Common myeloid progenitor, CD34-positive (primary cell): ENCODE data around the gene SH2D6.
"Not testable (repeated sequence)": the region's sequence is repeated elsewhere in the genome, so short reads cannot be mapped to it uniquely, and the experiment has no call there.

Source experiments
- CTCF ChIA-PET: fragments of 350-600 bp; sonication (Branson Sonifier 250); formaldehyde crosslinking; loops from one replicate; lab custom pipeline; 2021; ENCODE audit warnings: antibody characterized with exemption; lab: Charles Lee
- POLR2A ChIA-PET: fragments of 350-600 bp; sonication (Branson Sonifier 250); formaldehyde crosslinking; loops from one replicate; lab custom pipeline; 2021; ENCODE audit warnings: antibody characterized with exemption; lab: Charles Lee
- DNase-seq, 3 donors: peaks; one replicate each; pipeline versions ENCODE4 v3.0.0 to v3.0.0-alpha.2; 2013
- H3K27ac ChIP-seq, 2 experiments: 1 replicate in 1 of 2; 2 replicates in 1 of 2; pipeline ENCODE4 v1.7.0; 2013; ENCODE audit warnings: inconsistent platforms in 2 of 2, low read length in 2 of 2, mild to moderate bottlenecking in 2 of 2, low read depth in 1 of 2, moderate library complexity in 1 of 2; ENCODE audit not compliant: severe bottlenecking in 2 of 2, insufficient read depth in 1 of 2, poor library complexity in 1 of 2
- H3K27me3 ChIP-seq, 5 experiments: replicated peaks in 2 of 5; 1 replicate in 3 of 5; 2 replicates in 2 of 5; pipeline versions ENCODE4 v1.6.1 to v1.7.0; 2013; ENCODE audit warnings: low read length in 4 of 5, mild to moderate bottlenecking in 2 of 5, moderate library complexity in 2 of 5, inconsistent platforms in 1 of 5; ENCODE audit not compliant: insufficient read depth in 5 of 5, control insufficient read depth in 4 of 5
- H3K36me3 ChIP-seq, 4 experiments: 1 replicate in 2 of 4; 2 replicates in 2 of 4; pipeline versions ENCODE4 v1.6.1 to v1.7.0; 2013; ENCODE audit warnings: low read length in 3 of 4, control low read depth in 1 of 4, mild to moderate bottlenecking in 1 of 4; ENCODE audit not compliant: control insufficient read depth in 4 of 4, insufficient read depth in 4 of 4
- H3K4me1 ChIP-seq, 4 experiments: 1 replicate in 3 of 4; 2 replicates in 1 of 4; pipeline versions ENCODE4 v1.6.1 to v1.7.1; 2013; ENCODE audit warnings: low read length in 3 of 4, mild to moderate bottlenecking in 3 of 4, control low read depth in 1 of 4, inconsistent platforms in 1 of 4, moderate library complexity in 1 of 4; ENCODE audit not compliant: control insufficient read depth in 4 of 4, insufficient read depth in 4 of 4; ENCODE audit errors: control extremely low read depth in 1 of 4
- H3K4me3 ChIP-seq, 7 experiments: 1 replicate in 4 of 7; 2 replicates in 3 of 7; pipeline versions ENCODE4 v1.5.1 to v1.7.0; 2013; ENCODE audit warnings: mild to moderate bottlenecking in 7 of 7, low read length in 6 of 7, moderate library complexity in 6 of 7, inconsistent platforms in 2 of 7, low read depth in 2 of 7, control low read depth in 1 of 7; ENCODE audit not compliant: insufficient read depth in 4 of 7, control insufficient read depth in 1 of 7; ENCODE audit errors: extremely low read depth in 1 of 7
- H3K9me3 ChIP-seq, 5 experiments: 1 replicate in 4 of 5; 2 replicates in 1 of 5; pipeline versions ENCODE4 v1.6.1 to v1.7.1; 2013; ENCODE audit warnings: low read length in 4 of 5, mild to moderate bottlenecking in 2 of 5, inconsistent platforms in 1 of 5, low read depth in 1 of 5, moderate library complexity in 1 of 5; ENCODE audit not compliant: control insufficient read depth in 4 of 5, insufficient read depth in 2 of 5; ENCODE audit errors: control extremely low read depth in 1 of 5
- WGBS: methylation state at CpG from one replicate; pipeline ENCODE4 v1.1.5; 2013; ENCODE audit not compliant: insufficient coverage; 5-methylcytosine and 5-hydroxymethylcytosine counted together

SH2D6 gene

GRCh38 chr2:85438201-85439024 lies 19.9 kb downstream of the SH2D6 start:
- POLR2A ChIA-PET = interaction anchor here (0.8 to 3.0 kb wide), 10 partner anchors 8 to 111 kb away, joined by 3 to 28 read pairs (median 4); partner anchors contain the start of gene MAT2A
- peak overlapping the region in 4 of 7 experiments; percentile 19 to 47 (median 29) for H3K4me3 ChIP-seq

GRCh38 chr2:85439025-85439472 lies 20.5 kb downstream of the SH2D6 start:
- ChIA-PET POLR2A (interaction anchor here (1.2 to 3.0 kb wide), 2 partner anchors 30 to 100 kb away, joined by 4 to 28 read pairs; partner anchors contain the start of gene MAT2A), CTCF (interaction anchor here (0.7 to 21.4 kb wide), 8 partner anchors 11 to 149 kb away, joined by 3 to 584 read pairs (median 6); partner anchors contain the start of gene MAT2A)
- Histone ChIP-seq H3K36me3 (no peaks in the 10 kb centered on the region), H3K9me3 (no peaks in the 10 kb centered on the region), H3K27ac (peak overlapping the region; percentile 80 to 90), H3K4me3 (no peak overlapping the region), H3K27me3 (no peaks in the 10 kb centered on the region), H3K4me1 (peaks cover 3 to 71% (median 56%) of the 10 kb centered on the region in 4 experiments)
- no peak for DNase-seq
- 96% methylated on average over 5 of the region's 6 CpGs for WGBS

More at GRCh38 chr2:85438201-85439024, 19.9 kb downstream of the SH2D6 start:
- peak in 2 of 3 donors; percentile 22 to 55 for DNase-seq
- Histone ChIP-seq H3K9me3 (no peaks in the 10 kb centered on the region), H3K27ac (peak overlapping the region; percentile 80 to 90), H3K36me3 (no peaks in the 10 kb centered on the region), H3K27me3 (no peaks in the 10 kb centered on the region), H3K4me1 (peaks cover 3 to 77% (median 62%) of the 10 kb centered on the region in 4 experiments)
- WGBS = 31% methylated on average over 13 of the region's 19 CpGs
- CTCF ChIA-PET = interaction anchor here (0.6 to 21.4 kb wide), 14 partner anchors 8 to 105 kb away, joined by 3 to 584 read pairs (median 6); partner anchors contain the start of gene MAT2A

DNA sequence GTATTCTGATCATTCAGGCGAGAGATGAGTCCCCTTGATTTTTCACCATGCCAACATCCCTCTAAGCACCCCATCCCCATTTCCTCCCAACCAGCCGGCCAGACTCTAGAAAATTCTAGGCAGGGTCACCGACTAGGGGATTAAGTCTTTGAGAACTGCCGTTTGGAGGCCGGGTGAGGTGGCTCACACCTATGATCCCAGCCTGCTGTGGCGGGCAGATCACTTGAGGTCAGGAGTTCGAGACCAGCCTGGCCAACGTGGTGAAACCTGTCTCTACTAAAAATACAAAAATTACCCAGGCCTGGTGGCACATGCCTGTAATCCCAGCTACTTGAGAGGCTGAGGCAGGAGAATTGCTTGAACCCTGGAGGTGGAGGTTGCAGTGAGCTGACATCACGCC lies 21.1 kb downstream of the SH2D6 start:
- not testable (repeated sequence) for H3K4me3 ChIP-seq, H3K36me3 ChIP-seq, DNase-seq, H3K27me3 ChIP-seq, H3K9me3 ChIP-seq, H3K27ac ChIP-seq
- peaks cover 3 to 65% (median 51%) of the 10 kb centered on the region in 4 experiments for H3K4me1 ChIP-seq
- WGBS = 98% methylated on average over 6 of the region's 9 CpGs
- ChIA-PET CTCF (interaction anchor here (0.7 kb wide), 1 partner anchor 149 kb away, joined by 3 read pairs; no protein-coding TSS in a partner anchor), POLR2A (interaction anchor here (1.1 to 3.0 kb wide), 2 partner anchors 53 to 99 kb away, joined by 3 to 28 read pairs; partner anchors contain the start of gene MAT2A)

DNA sequence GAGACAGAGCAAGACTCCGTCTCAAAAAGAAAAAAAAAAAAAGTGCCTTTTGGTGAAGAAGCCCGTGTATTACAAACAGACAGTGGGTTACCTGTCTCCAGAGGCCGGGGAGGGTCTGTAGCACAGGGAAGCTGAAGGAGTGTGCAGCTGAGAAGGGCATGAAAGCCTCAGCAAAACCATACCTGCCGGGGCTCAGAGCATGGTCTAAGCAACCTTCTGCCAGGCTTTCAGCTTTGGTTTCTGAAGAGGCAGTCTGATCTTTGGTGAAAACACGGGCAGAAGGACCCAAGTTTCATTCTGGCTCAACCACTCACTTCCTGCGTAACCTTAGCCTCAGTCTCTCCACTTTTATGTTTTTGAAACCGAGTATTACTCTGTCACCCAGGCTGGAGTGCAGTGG lies 21.5 kb downstream of the SH2D6 start:
- DNase-seq = no peak
- Histone ChIP-seq H3K9me3 (no peaks in the 10 kb centered on the region), H3K4me3 (no peak overlapping the region), H3K27ac (no peak overlapping the region), H3K36me3 (no peaks in the 10 kb centered on the region), H3K4me1 (peaks cover 3 to 62% (median 48%) of the 10 kb centered on the region in 4 experiments), H3K27me3 (no peaks in the 10 kb centered on the region)
- ChIA-PET CTCF (interaction anchor here (0.7 to 1.7 kb wide), 4 partner anchors 29 to 148 kb away, joined by 3 read pairs; no protein-coding TSS in a partner anchor), POLR2A (interaction anchor here (1.1 kb wide), 1 partner anchor 54 kb away, joined by 3 read pairs; no protein-coding TSS in a partner anchor)
- WGBS = 95% methylated on average over 7 of the region's 7 CpGs

GRCh38 chr2:85440729-85441128 lies 22.2 kb downstream of the SH2D6 start:
- no peaks in the 10 kb centered on the region for H3K36me3 ChIP-seq
- H3K27me3 ChIP-seq = no peaks in the 10 kb centered on the region
- H3K4me1 ChIP-seq = peaks cover 3 to 58% (median 40%) of the 10 kb centered on the region in 4 experiments
- POLR2A ChIA-PET = interaction anchor here (1.1 to 1.5 kb wide), 2 partner anchors 55 to 99 kb away, joined by 3 to 12 read pairs; partner anchors contain the start of gene MAT2A
- no peak for DNase-seq
- no peaks in the 10 kb centered on the region for H3K9me3 ChIP-seq
- no peak overlapping the region for H3K27ac ChIP-seq
- 100% methylated on average over 3 of the region's 5 CpGs for WGBS
- no peak overlapping the region for H3K4me3 ChIP-seq
- CTCF ChIA-PET = interaction anchor here (1.2 to 1.7 kb wide), 5 partner anchors 28 to 110 kb away, joined by 3 read pairs; no protein-coding TSS in a partner anchor

DNA sequence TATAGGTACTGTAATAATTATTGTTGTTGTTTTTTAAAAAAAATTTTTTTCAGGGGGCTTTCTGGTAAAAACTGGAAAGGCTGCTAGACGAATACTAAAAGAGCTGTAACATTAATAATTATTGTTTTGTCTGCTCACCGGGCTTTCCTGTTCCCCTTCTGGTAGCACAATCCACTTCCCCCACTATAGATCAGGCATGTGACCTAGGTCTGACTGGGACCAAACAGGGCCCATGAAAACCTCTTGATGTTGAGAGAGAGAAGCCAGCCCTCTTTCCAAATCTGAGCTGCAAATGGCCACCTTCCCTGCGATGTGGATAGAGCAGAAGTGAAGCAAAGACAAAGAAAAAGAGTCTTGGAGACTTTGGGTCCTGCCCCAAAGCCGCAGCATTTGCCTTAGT lies 23.4 kb downstream of the SH2D6 start:
- WGBS = 54% methylated on average over 3 of the region's 4 CpGs
- Histone ChIP-seq H3K4me1 (peaks cover 3 to 54% (median 29%) of the 10 kb centered on the region in 4 experiments), H3K9me3 (no peaks in the 10 kb centered on the region), H3K27ac (no peak overlapping the region), H3K4me3 (no peak overlapping the region), H3K27me3 (no peaks in the 10 kb centered on the region), H3K36me3 (no peaks in the 10 kb centered on the region)
- ChIA-PET CTCF (interaction anchor here (0.9 to 1.6 kb wide), 6 partner anchors 8 to 115 kb away, joined by 3 to 4 read pairs (median 3); no protein-coding TSS in a partner anchor), POLR2A (interaction anchor here (1.5 kb wide), 1 partner anchor 97 kb away, joined by 12 read pairs; the partner anchor contains the start of gene MAT2A)
- peak in 2 of 3 donors; percentile 42 to 56 for DNase-seq
